22Rv1 (cell line): ENCODE data around the gene ERG.

ENCODE experiments used
- ZFX ChIP-seq: fragments of 450-650 bp; IDR thresholded peaks from 2 replicates; pipeline ENCODE4 v1.6.1; 2017; ENCODE audit warnings: antibody characterized with exemption, borderline replicate concordance
- TF ChIP-seq, protein P1 (sequence below): fragments of 450-650 bp; IDR thresholded peaks from 2 replicates; pipeline ENCODE4 v1.5.1; 2017; ENCODE audit warnings: mild to moderate bottlenecking

GRCh38 chr21:38380481-38381137 lies 117.7 kb downstream of the ERG start:
- TF ChIP-seq, protein P1, sequence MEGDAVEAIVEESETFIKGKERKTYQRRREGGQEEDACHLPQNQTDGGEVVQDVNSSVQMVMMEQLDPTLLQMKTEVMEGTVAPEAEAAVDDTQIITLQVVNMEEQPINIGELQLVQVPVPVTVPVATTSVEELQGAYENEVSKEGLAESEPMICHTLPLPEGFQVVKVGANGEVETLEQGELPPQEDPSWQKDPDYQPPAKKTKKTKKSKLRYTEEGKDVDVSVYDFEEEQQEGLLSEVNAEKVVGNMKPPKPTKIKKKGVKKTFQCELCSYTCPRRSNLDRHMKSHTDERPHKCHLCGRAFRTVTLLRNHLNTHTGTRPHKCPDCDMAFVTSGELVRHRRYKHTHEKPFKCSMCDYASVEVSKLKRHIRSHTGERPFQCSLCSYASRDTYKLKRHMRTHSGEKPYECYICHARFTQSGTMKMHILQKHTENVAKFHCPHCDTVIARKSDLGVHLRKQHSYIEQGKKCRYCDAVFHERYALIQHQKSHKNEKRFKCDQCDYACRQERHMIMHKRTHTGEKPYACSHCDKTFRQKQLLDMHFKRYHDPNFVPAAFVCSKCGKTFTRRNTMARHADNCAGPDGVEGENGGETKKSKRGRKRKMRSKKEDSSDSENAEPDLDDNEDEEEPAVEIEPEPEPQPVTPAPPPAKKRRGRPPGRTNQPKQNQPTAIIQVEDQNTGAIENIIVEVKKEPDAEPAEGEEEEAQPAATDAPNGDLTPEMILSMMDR: no peak
- no peak for TF ChIP-seq ZFX
